HepG2 (cell line): ENCODE results near the gene TM9SF4. TPM values are rescaled to one million over a fixed set of nuclear protein-coding genes. Genes with fewer than 3 reads are reported as not detected.

Experiments used
- DZIP1 ChIP-seq: sonication (generic); formaldehyde crosslinking; IDR thresholded peaks from 2 replicates; pipeline ENCODE4 v1.5.0; 2020; ENCODE audit warnings: mild to moderate bottlenecking, missing genetic modification reagents
- ETV6 ChIP-seq: sonication (generic); formaldehyde crosslinking; conservative IDR thresholded peaks from 2 replicates; pipeline ENCODE4 v1.4.0; 2020; ENCODE audit warnings: missing genetic modification reagents
- FLYWCH1 ChIP-seq: sonication (generic); formaldehyde crosslinking; IDR thresholded peaks from 2 replicates; pipeline ENCODE4 v1.8.1; 2023; ENCODE audit warnings: mild to moderate bottlenecking, missing genetic modification reagents
- FOXK1 ChIP-seq: sonication (generic); formaldehyde crosslinking; IDR thresholded peaks from 2 replicates; pipeline ENCODE4 v1.4.0; 2020; ENCODE audit warnings: low read depth, missing genetic modification reagents, borderline replicate concordance
- IRX3 ChIP-seq: sonication (generic); formaldehyde crosslinking; IDR thresholded peaks from 2 replicates; pipeline ENCODE4 v1.8.1; 2023; ENCODE audit warnings: mild to moderate bottlenecking, low read depth, missing genetic modification reagents, borderline replicate concordance
- KDM2A ChIP-seq: sonication (generic); formaldehyde crosslinking; IDR thresholded peaks from 2 replicates; pipeline ENCODE4 v1.4.0; 2020; ENCODE audit warnings: low read depth, missing genetic modification reagents, borderline replicate concordance
- KDM4B ChIP-seq: sonication (generic); formaldehyde crosslinking; IDR thresholded peaks from 2 replicates; pipeline ENCODE4 v1.4.0; 2020; ENCODE audit warnings: missing genetic modification reagents
- MYPOP ChIP-seq: sonication (generic); formaldehyde crosslinking; IDR thresholded peaks from 2 replicates; pipeline ENCODE4 v1.8.1; 2023; ENCODE audit warnings: mild to moderate bottlenecking, moderate library complexity, missing genetic modification reagents
- MZF1 ChIP-seq: sonication (generic); formaldehyde crosslinking; IDR thresholded peaks from 2 replicates; pipeline ENCODE4 v1.8.1; 2023; ENCODE audit warnings: mild to moderate bottlenecking, missing genetic modification reagents, borderline replicate concordance
- PHF8 ChIP-seq: sonication (generic); formaldehyde crosslinking; IDR thresholded peaks from 2 replicates; pipeline ENCODE4 v1.5.0; 2020; ENCODE audit warnings: missing genetic modification reagents
- RELA ChIP-seq: sonication (generic); formaldehyde crosslinking; IDR thresholded peaks from 2 replicates; pipeline ENCODE4 v1.4.0; 2020; ENCODE audit warnings: missing genetic modification reagents
- TBP ChIP-seq: sonication (generic); formaldehyde crosslinking; IDR thresholded peaks from 2 replicates; pipeline ENCODE4 v1.5.0; 2020; ENCODE audit warnings: missing genetic modification reagents
- TOPORS ChIP-seq: sonication (generic); formaldehyde crosslinking; IDR thresholded peaks from 2 replicates; pipeline ENCODE4 v1.8.0; 2023; ENCODE audit warnings: mild to moderate bottlenecking, missing genetic modification reagents
- ZBTB3 ChIP-seq: sonication (generic); formaldehyde crosslinking; IDR thresholded peaks from 2 replicates; pipeline ENCODE4 v1.4.0; 2020; ENCODE audit warnings: low read depth, mild to moderate bottlenecking, moderate library complexity, missing genetic modification reagents, borderline replicate concordance
- ZNF138 ChIP-seq: sonication (generic); formaldehyde crosslinking; IDR thresholded peaks from 2 replicates; pipeline ENCODE4 v1.5.0; 2020; ENCODE audit warnings: mild to moderate bottlenecking, low read depth, missing genetic modification reagents
- ZNF446 ChIP-seq: sonication (generic); formaldehyde crosslinking; IDR thresholded peaks from 2 replicates; pipeline ENCODE4 v1.5.0; 2020; ENCODE audit warnings: mild to moderate bottlenecking, missing genetic modification reagents
- ZNF460 ChIP-seq: sonication (generic); formaldehyde crosslinking; IDR thresholded peaks from 2 replicates; pipeline ENCODE4 v1.5.1; 2020; ENCODE audit warnings: missing genetic modification reagents, mild to moderate bottlenecking, borderline replicate concordance
- ZNF724P ChIP-seq: sonication (generic); formaldehyde crosslinking; IDR thresholded peaks from 2 replicates; pipeline ENCODE4 v1.8.0; 2022; ENCODE audit warnings: missing genetic modification reagents, borderline replicate concordance
- polyA plus RNA-seq, 8 experiments: library from polyadenylated mRNA; depleted of rRNA in 3 of 8; stranded (reverse) in 7 of 8; unstranded in 1 of 8; fragments of >200 nt; fragmentation: Illumina TruSeq in 4 of 8; extraction: Trizol in 4 of 8; gene quantifications; 2 replicates each; pipeline versions ENCODE4 v1.2.1 to v1.2.3, GENCODE V29; 2011 to 2016; ENCODE audit warnings: low read depth in 4 of 8, missing spikeins in 1 of 8, mixed read lengths in 1 of 8; ENCODE audit not compliant: insufficient read depth in 1 of 8
- total RNA-seq, 5 experiments: library from RNA; depleted of rRNA; stranded (reverse); fragments of >200 nt; fragmentation: Illumina TruSeq; extraction: Trizol; gene quantifications; 2 replicates each; pipeline ENCODE4 v1.2.3, GENCODE V29; 2016; ENCODE audit warnings: low read depth in 1 of 5
- TF ChIP-seq, protein P1 (sequence below), 2 experiments: sonication (generic) in 1 of 2; formaldehyde crosslinking in 1 of 2; IDR thresholded peaks; 2 replicates each; pipeline versions ENCODE4 v1.4.0 to v1.6.1; 2018 to 2020; ENCODE audit warnings: missing genetic modification reagents in 2 of 2, borderline replicate concordance in 1 of 2, low read depth in 1 of 2, mild to moderate bottlenecking in 1 of 2, missing biosample characterization in 1 of 2

TM9SF4 gene
- total and polyA plus RNA-seq, 2 of the 13 experiments (the other 11 are each of a cell fraction or from before 2014, with no cell fraction given), result 53.5 to 171 TPM

- peak; percentile 91; the same call in 1 of the 2 replicates for TF ChIP-seq IRX3 (CRISPR knock-in tag)
- TF ChIP-seq RELA, result no peak; the same call in 1 of the 2 replicates
- TF ChIP-seq MZF1 (CRISPR knock-in tag), result 0 out of 2 replicates have a peak, but pooled peaks have one; percentile 45
- peak; percentile 87 for TF ChIP-seq KDM2A (CRISPR knock-in tag)
- TF ChIP-seq DZIP1 (CRISPR knock-in tag), result peak; percentile 51
- peak; percentile 74; the same call in 1 of the 2 replicates for TF ChIP-seq ZNF446 (CRISPR knock-in tag)
- no peak for TF ChIP-seq ZBTB3 (CRISPR knock-in tag)
- peak; percentile 98 for TF ChIP-seq TBP (CRISPR knock-in tag)
- no peak for TF ChIP-seq ZNF460 (CRISPR knock-in tag)
- TF ChIP-seq FLYWCH1 (CRISPR knock-in tag), result peak; percentile 5
- TF ChIP-seq FOXK1 (CRISPR knock-in tag), result peak; percentile 57; the same call in 1 of the 2 replicates
- TF ChIP-seq MYPOP, result peak; percentile 92
- peak; percentile 97 for TF ChIP-seq PHF8 (CRISPR knock-in tag)
- TF ChIP-seq KDM4B (CRISPR knock-in tag), result no peak; the same call in 1 of the 2 replicates
- TF ChIP-seq, protein P1, sequence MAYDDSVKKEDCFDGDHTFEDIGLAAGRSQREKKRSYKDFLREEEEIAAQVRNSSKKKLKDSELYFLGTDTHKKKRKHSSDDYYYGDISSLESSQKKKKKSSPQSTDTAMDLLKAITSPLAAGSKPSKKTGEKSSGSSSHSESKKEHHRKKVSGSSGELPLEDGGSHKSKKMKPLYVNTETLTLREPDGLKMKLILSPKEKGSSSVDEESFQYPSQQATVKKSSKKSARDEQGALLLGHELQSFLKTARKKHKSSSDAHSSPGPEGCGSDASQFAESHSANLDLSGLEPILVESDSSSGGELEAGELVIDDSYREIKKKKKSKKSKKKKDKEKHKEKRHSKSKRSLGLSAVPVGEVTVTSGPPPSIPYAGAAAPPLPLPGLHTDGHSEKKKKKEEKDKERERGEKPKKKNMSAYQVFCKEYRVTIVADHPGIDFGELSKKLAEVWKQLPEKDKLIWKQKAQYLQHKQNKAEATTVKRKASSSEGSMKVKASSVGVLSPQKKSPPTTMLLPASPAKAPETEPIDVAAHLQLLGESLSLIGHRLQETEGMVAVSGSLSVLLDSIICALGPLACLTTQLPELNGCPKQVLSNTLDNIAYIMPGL (CRISPR knock-in tag; IDR thresholded peaks at IDR 0.05; ENCODE audit: borderline replicate concordance in 1 of 2, low read depth in 1 of 2), result peak; percentile 53 to 80
- no peak; the same call in none of the 2 replicates for TF ChIP-seq ZNF724P
- peak; percentile 71; the same call in 1 of the 2 replicates for TF ChIP-seq ETV6
- TF ChIP-seq TOPORS (CRISPR knock-in tag), result peak; percentile 75; the same call in 1 of the 2 replicates
- peak; percentile 36 for TF ChIP-seq ZNF138 (CRISPR knock-in tag)
Observed at GRCh38 chr20:32207626-32208498, 98.3 kb downstream of the TM9SF4 start, which contains the start of the genes PLAGL2 and POFUT1 (continued).
